Left cardiac atrium (tissue), 4 donors: ENCODE measurements around the gene MYL11. TPM values are rescaled to one million over a fixed set of nuclear protein-coding genes. Genes with fewer than 3 reads are reported as not detected.

Experiments
- ATAC-seq, 2 donors: fragments of 200-7000 bp; cut with Tn5 transposase; one replicate each; pipeline ENCODE4 v1.9.1; 2020; ENCODE audit warnings: mild to moderate bottlenecking in 2 of 2, moderate library complexity in 2 of 2
- DNase-seq: peaks from one replicate; pipeline ENCODE4 v3.0.0-alpha.2; 2020
- intact Hi-C, 2 donors: fragments of 100-400 bp; cut with DNase I; formaldehyde crosslinking; loops; one replicate each; pipeline versions ENCODE4 v1.14.1 to v1.15.1; 2022 to 2023
- total RNA-seq, 2 donors: library from RNA; stranded (reverse); fragmentation: NEBNext Ultra II Directional; extraction: Animal tissue kit (Norgen Biotek cat#: 25700); gene quantifications; one replicate each; pipeline ENCODE4 v1.2.1, GENCODE V29; 2021
- donor health status: DM: no; HTN: yes; CAD: no.
- donor health status: DM: no; HTN: yes; CAD: no; lungs with severe emphysema.
- donor health status: DM: yes; HTN: yes; CAD: no.
- donor health status: Dilated cardiomyopathy.

The MYL11 gene
- total RNA-seq, 2 donors from 2014 or later, result not detected

DNA sequence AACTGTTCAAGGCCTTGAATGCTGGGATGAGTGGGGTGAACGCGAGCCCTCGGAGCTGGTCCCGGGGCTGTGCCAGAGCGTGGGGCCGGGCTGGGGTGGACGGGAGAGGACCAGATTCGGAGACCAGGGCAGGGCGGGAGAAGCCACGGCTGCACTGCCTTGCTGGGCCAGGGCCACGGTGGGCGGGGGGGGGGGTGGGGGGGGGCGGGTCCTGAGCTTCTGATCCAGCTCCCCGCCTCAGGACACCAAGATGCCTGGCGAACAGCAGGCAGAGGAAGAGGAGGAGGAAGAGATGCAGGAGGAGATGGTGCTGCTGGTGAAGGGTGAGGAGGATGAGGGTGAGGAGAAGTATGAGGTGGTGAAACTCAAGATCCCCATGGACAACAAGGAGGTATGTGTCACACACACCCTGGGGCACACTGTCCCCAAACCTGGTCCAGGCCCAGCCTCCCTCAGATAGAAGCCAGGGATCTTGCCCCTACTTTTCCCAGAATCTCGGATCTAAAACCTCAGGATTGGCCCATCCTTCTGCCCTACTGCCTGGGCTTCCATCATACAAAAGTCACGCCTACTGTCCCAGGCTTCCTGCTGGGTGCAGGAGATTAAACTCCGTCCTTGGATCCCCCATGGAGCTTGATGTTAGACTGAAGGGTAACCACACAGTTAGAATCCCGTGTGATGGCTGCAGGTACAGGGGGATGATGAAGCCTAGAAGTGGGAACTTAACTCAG, 33.4 kb downstream of the MYL11 start:
- peak; percentile 50 to 52 for ATAC-seq
- intact Hi-C loops, result loop anchor here (5.0 to 10.0 kb wide), 3 partner anchors 36 to 313 kb away; partner anchors contain the start of genes CD2BP2 (in 1 of the 2), MYL11 (in 1 of the 2), TBC1D10B (in 1 of the 2) and TBX6 (in 1 of the 2)
- DNase-seq, result no peak

GRCh38 chr16:30409125-30410060, 34.8 kb downstream of the MYL11 start:
- intact Hi-C loops, result loop anchor here (5.0 to 10.0 kb wide), 3 partner anchors 37 to 315 kb away; partner anchors contain the start of genes CD2BP2 (in 1 of the 2), MYL11 (in 1 of the 2), TBC1D10B (in 1 of the 2) and TBX6 (in 1 of the 2)
- peak; percentile 64 to 72 for ATAC-seq
- peak; percentile 89 for DNase-seq

DNA sequence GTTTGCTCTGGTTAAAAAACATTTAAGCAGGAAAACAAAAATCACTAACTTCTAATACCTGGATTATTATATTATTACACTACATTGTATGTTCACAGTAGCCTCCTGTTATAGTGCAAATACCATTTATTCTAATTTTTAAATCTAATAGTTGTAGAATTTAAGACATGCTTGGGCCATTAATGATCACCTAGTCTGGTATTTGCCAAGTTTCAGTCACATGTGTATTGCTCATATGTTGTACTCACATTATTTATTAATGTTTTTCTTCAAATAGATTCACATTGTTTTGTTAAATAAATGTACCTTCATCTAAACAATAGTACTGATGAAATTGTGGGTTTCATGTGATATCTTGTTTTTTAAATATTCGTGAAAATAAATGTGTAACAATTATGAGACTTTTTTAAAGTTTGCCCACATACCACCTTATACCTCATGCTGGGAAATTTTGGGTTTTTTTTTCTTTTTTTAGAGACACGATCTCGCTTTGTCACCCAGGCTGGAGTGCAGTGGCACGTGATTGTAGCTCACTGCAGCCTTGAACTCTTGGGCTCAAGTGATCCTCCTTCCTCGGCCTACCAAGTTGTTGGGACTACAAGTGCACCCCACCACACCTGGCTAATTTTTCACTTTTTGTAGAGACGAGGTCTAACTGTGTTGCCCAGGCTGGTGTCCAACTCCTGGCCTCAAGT, 38.7 kb downstream of the MYL11 start:
- intact Hi-C loops, result no loop called here
- ATAC-seq, result no peak

DNA sequence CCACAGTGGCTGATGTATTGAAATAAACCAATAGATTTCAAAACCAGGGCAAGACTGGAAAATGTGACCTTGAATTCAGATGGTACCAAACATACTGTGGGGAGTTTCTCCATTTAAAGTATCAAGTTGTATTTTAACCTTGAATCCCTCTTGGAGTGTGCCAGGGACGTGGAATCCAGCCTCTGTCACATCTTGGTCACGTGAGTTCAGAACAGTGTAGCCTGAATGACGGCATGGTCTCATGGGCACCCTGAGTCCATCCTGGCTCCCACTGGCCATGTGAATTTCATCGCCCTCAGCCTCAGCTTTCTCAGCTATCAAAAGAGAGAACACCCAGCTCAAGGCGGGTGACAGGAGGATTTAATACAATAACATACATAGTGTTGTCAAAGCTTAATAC, 39.6 kb downstream of the MYL11 start:
- intact Hi-C loops, result no loop called here
- no peak for ATAC-seq
- no peak for DNase-seq

More for the DNA sequence above, 38.7 kb downstream of the MYL11 start:
- DNase-seq, result no peak

DNA sequence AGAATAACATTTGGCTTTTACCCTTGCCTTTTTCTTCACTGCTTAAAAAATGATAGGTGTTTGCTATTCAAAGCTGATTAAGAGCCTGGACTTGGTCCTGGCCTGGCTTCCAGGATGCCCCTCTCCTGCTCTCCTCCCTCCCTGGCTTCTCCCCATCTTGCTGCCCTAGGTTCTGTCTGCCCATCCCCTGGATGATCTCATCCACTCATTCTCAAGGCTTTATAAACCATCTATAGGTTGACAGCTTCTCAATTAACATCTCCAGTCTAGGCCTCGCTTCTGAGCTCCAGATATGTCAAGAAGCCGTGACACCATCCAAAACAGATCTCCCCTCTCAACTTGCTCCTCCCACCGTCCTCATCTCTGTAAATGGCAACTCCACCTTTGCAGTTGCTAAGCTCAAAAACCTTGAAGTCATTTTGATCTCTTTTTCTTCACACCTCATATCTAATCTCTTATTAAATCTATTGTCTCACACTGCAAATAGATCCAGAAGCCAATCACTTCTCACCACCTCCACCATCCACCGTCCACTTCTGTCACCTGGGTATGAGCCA, 41.5 kb downstream of the MYL11 start:
- no peak for DNase-seq
- ATAC-seq, result no peak
- intact Hi-C loops, result no loop called here

GRCh38 chr16:30416624-30417528, 42.3 kb downstream of the MYL11 start:
- ATAC-seq (no peak), DNase-seq (no peak)
- intact Hi-C loops, result no loop called here

DNA sequence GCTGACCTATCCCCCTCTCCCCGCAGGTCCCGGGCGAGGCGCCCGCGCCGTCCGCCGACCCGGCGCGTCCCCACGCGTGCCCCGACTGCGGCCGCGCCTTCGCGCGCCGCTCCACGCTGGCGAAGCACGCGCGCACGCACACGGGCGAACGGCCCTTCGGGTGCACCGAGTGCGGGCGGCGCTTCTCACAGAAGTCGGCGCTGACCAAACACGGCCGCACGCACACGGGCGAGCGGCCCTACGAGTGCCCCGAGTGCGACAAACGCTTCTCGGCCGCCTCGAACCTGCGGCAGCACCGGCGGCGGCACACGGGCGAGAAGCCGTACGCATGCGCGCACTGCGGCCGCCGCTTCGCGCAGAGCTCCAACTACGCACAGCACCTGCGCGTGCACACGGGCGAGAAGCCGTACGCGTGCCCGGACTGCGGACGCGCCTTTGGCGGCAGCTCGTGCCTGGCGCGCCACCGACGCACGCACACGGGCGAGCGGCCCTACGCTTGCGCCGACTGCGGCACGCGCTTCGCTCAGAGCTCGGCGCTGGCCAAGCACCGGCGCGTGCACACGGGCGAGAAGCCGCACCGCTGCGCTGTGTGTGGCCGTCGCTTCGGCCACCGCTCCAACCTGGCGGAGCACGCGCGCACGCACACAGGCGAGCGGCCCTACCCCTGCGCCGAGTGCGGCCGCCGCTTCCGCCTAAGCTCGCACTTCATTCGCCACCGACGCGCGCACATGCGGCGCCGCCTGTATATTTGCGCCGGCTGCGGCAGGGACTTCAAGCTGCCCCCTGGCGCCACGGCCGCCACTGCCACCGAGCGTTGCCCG, 43.1 kb downstream of the MYL11 start:
- DNase-seq, result peak; percentile 90
- intact Hi-C loops, result no loop called here
- peak; percentile 96 to 97 for ATAC-seq

GRCh38 chr16:30418350-30419181, 44.0 kb downstream of the MYL11 start:
- no peak for ATAC-seq
- DNase-seq, result no peak
- intact Hi-C loops, result no loop called here

- DNase-seq (no peak), ATAC-seq (no peak)
- intact Hi-C loops, result no loop called here
Measured at GRCh38 chr16:30421010-30421409, 46.4 kb downstream of the MYL11 start.

Other genes starting within 250 kb of the MYL11 start
- gene CORO1A, start 191.2 kb upstream of the MYL11 start, total RNA-seq, result 10 to 100 TPM; 14.8 to 32.0 TPM
- gene BOLA2B, start 181.1 kb upstream of the MYL11 start, total RNA-seq, result 10 to 100 TPM; 71.4 to 84.6 TPM
- 10 to 100 TPM; 18.7 to 24.8 TPM for gene SLX1A, start 180.9 kb upstream of the MYL11 start, total RNA-seq
- gene SULT1A3, start 175.5 kb upstream of the MYL11 start, total RNA-seq, result 10 to 100 TPM; 12.0 to 22.6 TPM
- 1 to 10 TPM; 3.2 to 3.4 TPM for gene NPIPB13, start 126.3 kb upstream of the MYL11 start, total RNA-seq
- 10 to 100 TPM; 35.5 to 47.8 TPM for gene CD2BP2, start 19.5 kb upstream of the MYL11 start, total RNA-seq
- 10 to 100 TPM; 23.4 to 30.5 TPM for gene TBC1D10B, start 4.3 kb upstream of the MYL11 start, total RNA-seq
- gene SEPTIN1, start 7.8 kb downstream of the MYL11 start, total RNA-seq, result 1 to 10 TPM; 2.0 to 3.4 TPM
- 1 to 10 TPM; 5.4 to 6.4 TPM for gene ZNF48, start 20.6 kb downstream of the MYL11 start, total RNA-seq
- 1 to 10 TPM; 5.9 to 6.2 TPM for gene ZNF771, start 32.8 kb downstream of the MYL11 start, total RNA-seq
- gene DCTPP1, start 55.2 kb downstream of the MYL11 start, total RNA-seq, result 10 to 100 TPM; 35.1 to 35.5 TPM
- gene SEPHS2, start 71.1 kb downstream of the MYL11 start, total RNA-seq, result 10 to 100 TPM; 32.8 to 44.7 TPM
- gene ITGAL, start 97.9 kb downstream of the MYL11 start, total RNA-seq, result 1 to 10 TPM; 3.3 to 3.9 TPM
- gene ZNF768, start 151.8 kb downstream of the MYL11 start, total RNA-seq, result 10 to 100 TPM; 46.4 to 55.5 TPM
- gene ZNF747, start 160.1 kb downstream of the MYL11 start, total RNA-seq, result 1 to 10 TPM; 8.0 to 8.2 TPM
- gene ZNF764, start 183.6 kb downstream of the MYL11 start, total RNA-seq, result 1 to 10 TPM; 5.7 to 8.7 TPM
- gene ZNF688, start 196.9 kb downstream of the MYL11 start, total RNA-seq, result 10 to 100 TPM in 1 of 2 donors, 1 to 10 TPM in 1; 7.9 to 12.5 TPM
- gene ZNF785, start 210.9 kb downstream of the MYL11 start, total RNA-seq, result 1 to 10 TPM; 8.2 to 9.8 TPM
- 1 to 10 TPM; 5.2 to 6.6 TPM for gene ZNF689, start 235.6 kb downstream of the MYL11 start, total RNA-seq